HG02938 (cell line): ENCODE results near the gene CRYZL1.

ENCODE experiments used
- ATAC-seq: cut with Tn5 transposase; IDR thresholded peaks from one replicate; pipeline ENCODE4 v1.9.1; 2021; ENCODE audit warnings: mild to moderate bottlenecking, moderate library complexity; ENCODE audit not compliant: unreplicated experiment

Gene CRYZL1

GRCh38 chr21:33542640-33543504 is 98.7 kb downstream of the CRYZL1 start, which contains the start of gene SON:
TSS of gene SON (plus strand) at chr21:33543038. CDS start at chr21:33543093, 55 bp downstream.
- ATAC-seq, result peak; percentile 95

- ATAC-seq, result peak; percentile 33
Measured at GRCh38 chr21:33541756-33542639, 99.5 kb downstream of the CRYZL1 start, which contains the start of gene GART. TSS of gene GART (minus strand) at chr21:33542117. CDS start at chr21:33539315, 2,802 bp downstream.

- ATAC-seq, result no peak
Measured at GRCh38 chr21:33541105-33541711, 100.3 kb downstream of the CRYZL1 start.

- ATAC-seq, result no peak
Measured at GRCh38 chr21:33540711-33541104, 100.8 kb downstream of the CRYZL1 start.

GRCh38 chr21:33539616-33540015 is 101.9 kb downstream of the CRYZL1 start:
- no peak for ATAC-seq
